Keratinocyte (primary cell): Measurements from ENCODE around the gene MARCHF2. TPM values are rescaled to one million over a fixed set of nuclear protein-coding genes. Genes with fewer than 3 reads are reported as not detected.

Experiments used
- DNase-seq: peaks from one replicate; pipeline ENCODE4 v3.0.0-alpha.2; 2011; ENCODE audit warnings: low read depth, missing footprints, low spot score
- FAIRE-seq: peaks from 2 replicates; lab custom pipeline; 2011; peaks lifted over from hg19 to GRCh38; lab: Jason Lieb, UNC
- H2AFZ ChIP-seq: 2 replicates; pipeline ENCODE4 v1.6.0; 2012; ENCODE audit warnings: low read length, control low read depth, inconsistent platforms; ENCODE audit not compliant: control insufficient read depth
- H3K27ac ChIP-seq: 2 replicates; pipeline ENCODE4 v1.5.1; 2011; ENCODE audit warnings: low read length; ENCODE audit not compliant: control insufficient read depth, insufficient read depth
- H3K27me3 ChIP-seq: 3 replicates; pipeline ENCODE4 v1.6.0; 2011; ENCODE audit warnings: low read length; ENCODE audit not compliant: control insufficient read depth, insufficient read depth; ENCODE audit errors: extremely low read depth
- H3K36me3 ChIP-seq, 2 experiments: 2 replicates in 1 of 2; 3 replicates in 1 of 2; pipeline ENCODE4 v1.5.1; 2011; ENCODE audit warnings: low read length in 2 of 2, mild to moderate bottlenecking in 1 of 2; ENCODE audit not compliant: control insufficient read depth in 2 of 2, insufficient read depth in 2 of 2; ENCODE audit errors: extremely low read depth in 1 of 2
- H3K4me1 ChIP-seq: 3 replicates; pipeline ENCODE4 v1.5.1; 2011; ENCODE audit warnings: low read length; ENCODE audit not compliant: control insufficient read depth, insufficient read depth; ENCODE audit errors: extremely low read depth
- H3K4me2 ChIP-seq: 3 replicates; pipeline ENCODE4 v1.6.0; 2011; ENCODE audit warnings: low read depth, low read length; ENCODE audit not compliant: control insufficient read depth, insufficient read depth; ENCODE audit errors: extremely low read depth
- H3K4me3 ChIP-seq, 3 experiments: fragments of 200-600 bp in 1 of 3; sonication (generic) in 1 of 3; 2 replicates in 2 of 3; 3 replicates in 1 of 3; pipeline ENCODE4 v1.5.1; 2011 to 2016; ENCODE audit warnings: low read length in 3 of 3, mild to moderate bottlenecking in 3 of 3, control low read depth in 2 of 3, inconsistent platforms in 1 of 3, low read depth in 1 of 3, mixed read lengths in 1 of 3, mixed run types in 1 of 3, moderate library complexity in 1 of 3; ENCODE audit not compliant: control insufficient read depth in 2 of 3, insufficient read depth in 2 of 3; ENCODE audit errors: extremely low read depth in 1 of 3
- H3K79me2 ChIP-seq: 2 replicates; pipeline ENCODE4 v1.6.0; 2012; ENCODE audit warnings: low read length; ENCODE audit not compliant: control insufficient read depth, insufficient read depth
- H3K9ac ChIP-seq: 3 replicates; pipeline ENCODE4 v1.6.0; 2011; ENCODE audit warnings: low read length; ENCODE audit not compliant: control insufficient read depth, insufficient read depth; ENCODE audit errors: extremely low read depth
- H3K9me1 ChIP-seq: 3 replicates; pipeline ENCODE4 v1.6.0; 2011; ENCODE audit warnings: low read length; ENCODE audit not compliant: control insufficient read depth, insufficient read depth; ENCODE audit errors: extremely low read depth
- H3K9me3 ChIP-seq: 2 replicates; pipeline ENCODE4 v1.5.1; 2012; ENCODE audit warnings: low read depth, low read length; ENCODE audit not compliant: control insufficient read depth
- H4K20me1 ChIP-seq: 3 replicates; pipeline ENCODE4 v1.6.0; 2011; ENCODE audit warnings: low read length; ENCODE audit not compliant: control insufficient read depth, insufficient read depth; ENCODE audit errors: extremely low read depth
- EZH2 ChIP-seq: IDR thresholded peaks from one replicate; pipeline ENCODE4 v1.6.1; 2012; ENCODE audit warnings: inconsistent platforms, mild to moderate bottlenecking, low read length, moderate library complexity
- dilution Hi-C: fragments of 300-500 bp; cut with MboI; formaldehyde crosslinking; loops from one replicate; pipeline ENCODE4 v1.7.0; 2020; ENCODE audit warnings: low sequenced_read_pairs; ENCODE audit not compliant: extremely low pct_ligation_motif_present
- polyA plus RNA-seq, 5 experiments: library from polyadenylated mRNA; depleted of rRNA in 3 of 5; stranded (reverse) in 3 of 5; stranded (forward) in 1 of 5; unstranded in 1 of 5; fragments of >200 nt; gene quantifications; 1 replicate in 1 of 5; 2 replicates in 3 of 5; 3 replicates in 1 of 5; pipeline versions ENCODE4 v1.2.1 to v1.2.3, GENCODE V29; 2011 to 2012; ENCODE audit warnings: missing spikeins in 2 of 5, low read depth in 1 of 5, low replicate concordance in 1 of 5
- TF ChIP-seq, protein P1 (sequence below), 3 experiments: IDR thresholded peaks in 1 of 3; conservative IDR thresholded peaks in 1 of 3; optimal IDR thresholded peaks in 1 of 3; 2 replicates in 2 of 3; 3 replicates in 1 of 3; pipeline versions ENCODE3 to v1.5.1; 2011; ENCODE audit warnings: low read length in 3 of 3, mild to moderate bottlenecking in 3 of 3, moderate library complexity in 2 of 3, control low read depth in 1 of 3, inconsistent platforms in 1 of 3; ENCODE audit not compliant: insufficient read depth in 2 of 3; ENCODE audit errors: extremely low read depth in 1 of 3

The MARCHF2 gene
- polyA plus RNA-seq, 1 donor (not counting 4 experiments of a cell fraction or from before 2014, with no cell fraction given): 13.7 TPM

DNA sequence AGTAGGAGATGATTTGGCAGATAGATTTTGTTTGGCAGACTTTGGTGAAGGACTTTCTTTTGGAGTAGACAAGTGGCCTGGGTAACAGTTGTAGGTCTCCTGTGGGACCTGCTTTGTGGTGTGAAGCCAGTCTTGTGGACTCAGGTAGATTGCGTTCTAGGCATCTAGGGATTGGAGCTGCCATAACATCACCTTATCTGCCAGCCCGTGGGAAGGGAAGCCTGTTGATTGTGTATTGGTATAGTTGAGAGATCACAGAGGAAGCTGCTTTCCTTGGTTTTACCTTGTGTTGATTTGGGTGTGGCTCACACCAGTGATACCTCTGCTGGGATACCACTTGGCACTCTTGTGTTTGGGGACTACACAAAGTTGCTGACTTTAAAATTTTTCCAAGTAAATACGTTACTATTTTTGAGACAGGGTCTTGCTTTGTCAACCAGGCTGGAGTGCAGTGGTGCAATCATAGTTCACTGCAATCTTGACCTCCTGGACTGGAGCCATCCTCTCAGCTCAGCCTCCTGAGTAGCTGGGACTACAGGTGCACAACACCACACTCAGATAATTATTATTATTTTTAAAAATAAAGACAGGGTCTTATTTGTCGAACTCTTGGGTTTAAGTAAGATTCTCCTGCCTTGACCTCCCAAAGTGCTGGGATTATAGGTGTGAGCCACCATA, 39.5 kb downstream of the MARCHF2 start:
- TF ChIP-seq, protein P1, sequence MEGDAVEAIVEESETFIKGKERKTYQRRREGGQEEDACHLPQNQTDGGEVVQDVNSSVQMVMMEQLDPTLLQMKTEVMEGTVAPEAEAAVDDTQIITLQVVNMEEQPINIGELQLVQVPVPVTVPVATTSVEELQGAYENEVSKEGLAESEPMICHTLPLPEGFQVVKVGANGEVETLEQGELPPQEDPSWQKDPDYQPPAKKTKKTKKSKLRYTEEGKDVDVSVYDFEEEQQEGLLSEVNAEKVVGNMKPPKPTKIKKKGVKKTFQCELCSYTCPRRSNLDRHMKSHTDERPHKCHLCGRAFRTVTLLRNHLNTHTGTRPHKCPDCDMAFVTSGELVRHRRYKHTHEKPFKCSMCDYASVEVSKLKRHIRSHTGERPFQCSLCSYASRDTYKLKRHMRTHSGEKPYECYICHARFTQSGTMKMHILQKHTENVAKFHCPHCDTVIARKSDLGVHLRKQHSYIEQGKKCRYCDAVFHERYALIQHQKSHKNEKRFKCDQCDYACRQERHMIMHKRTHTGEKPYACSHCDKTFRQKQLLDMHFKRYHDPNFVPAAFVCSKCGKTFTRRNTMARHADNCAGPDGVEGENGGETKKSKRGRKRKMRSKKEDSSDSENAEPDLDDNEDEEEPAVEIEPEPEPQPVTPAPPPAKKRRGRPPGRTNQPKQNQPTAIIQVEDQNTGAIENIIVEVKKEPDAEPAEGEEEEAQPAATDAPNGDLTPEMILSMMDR (optimal IDR thresholded peaks at IDR 0.05 in 1 of 3, IDR thresholded peaks at IDR 0.05 in 1 of 3, conservative IDR thresholded peaks at IDR 0.05 in 1 of 3; ENCODE audit: extremely low read depth in 1 of 3, insufficient read depth in 2 of 3, low read length in 3 of 3): no peak
- TF ChIP-seq EZH2: no peak
- Histone ChIP-seq H4K20me1 (peaks cover 69% of the 10 kb centered on the region), H3K36me3 (peaks cover 15 to 42% of the 10 kb centered on the region in 2 experiments), H3K27me3 (no peaks in the 10 kb centered on the region), H3K9ac (no peak overlapping the region), H2AFZ (no peak overlapping the region), H3K27ac (no peak overlapping the region), H3K79me2 (peaks cover 93% of the 10 kb centered on the region), H3K4me1 (peaks cover 18% of the 10 kb centered on the region), H3K4me2 (no peak overlapping the region), H3K9me1 (peaks cover 16% of the 10 kb centered on the region), H3K4me3 (no peak overlapping the region), H3K9me3 (no peaks in the 10 kb centered on the region)
- no peak for DNase-seq
- no peak for FAIRE-seq
- dilution Hi-C loops: no loop called here

DNA sequence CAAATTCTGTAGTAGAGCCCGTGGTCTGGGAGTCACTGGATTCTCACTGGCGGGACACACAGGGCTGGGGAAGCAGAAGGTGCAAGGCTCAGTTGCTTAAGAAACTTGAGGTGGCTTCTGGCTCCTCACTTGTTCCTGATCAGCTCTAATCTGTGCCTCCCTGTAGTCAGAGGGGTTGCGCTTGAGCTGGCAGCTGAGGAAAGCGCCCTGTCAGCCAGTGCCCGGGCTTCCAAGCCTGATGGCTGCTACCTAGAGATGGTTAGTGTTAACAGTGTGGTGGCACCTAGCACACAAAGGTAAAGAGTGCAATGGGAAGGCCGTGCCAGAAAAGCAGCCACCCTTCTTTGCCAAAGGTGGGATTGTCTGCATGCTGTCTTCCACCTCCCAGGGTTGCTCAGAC, 40.5 kb downstream of the MARCHF2 start:
- Histone ChIP-seq H3K9me3 (no peaks in the 10 kb centered on the region), H3K36me3 (peaks cover 13 to 39% of the 10 kb centered on the region in 2 experiments), H3K79me2 (peaks cover 93% of the 10 kb centered on the region), H3K9me1 (peaks cover 16% of the 10 kb centered on the region), H4K20me1 (peaks cover 76% of the 10 kb centered on the region), H3K27me3 (no peaks in the 10 kb centered on the region), H3K27ac (no peak overlapping the region), H2AFZ (no peak overlapping the region), H3K4me2 (no peak overlapping the region), H3K9ac (no peak overlapping the region), H3K4me1 (peaks cover 15% of the 10 kb centered on the region), H3K4me3 (no peak overlapping the region)
- no peak for DNase-seq
- TF ChIP-seq EZH2: no peak
- TF ChIP-seq, protein P1 (optimal IDR thresholded peaks at IDR 0.05 in 1 of 3, IDR thresholded peaks at IDR 0.05 in 1 of 3, conservative IDR thresholded peaks at IDR 0.05 in 1 of 3; ENCODE audit: extremely low read depth in 1 of 3, insufficient read depth in 2 of 3, low read length in 3 of 3): no peak
- dilution Hi-C loops: no loop called here
- no peak for FAIRE-seq
